ENCODE measurements around the gene CSMD2. TPM values are rescaled to one million over a fixed set of nuclear protein-coding genes. Genes with fewer than 3 reads are reported as not detected.
A peak's percentile ranks its signal among the peaks of the same experiment; 100 is the strongest.

Gene CSMD2
- total and polyA plus RNA-seq, 8 donors, result 0.20 to 0.81 (median 0.47) TPM

GRCh38 chr1:33468531-33468930, 696.5 kb downstream of the CSMD2 start:
- peaks cover 0 to 30% of the 10 kb centered on the region in 2 donors for H3K4me1 ChIP-seq
- H3K4me3 ChIP-seq, result no peak overlapping the region
- no peaks in the 10 kb centered on the region for H3K9me3 ChIP-seq
- intact Hi-C loops (cut with DNase I), result loop anchor here in 1 of 2 donors (5.0 to 10.0 kb wide), 2 partner anchors 171 to 254 kb away; no protein-coding TSS in a partner anchor
- H3K27me3 ChIP-seq, result no peaks in the 10 kb centered on the region
- H3K36me3 ChIP-seq, result no peaks in the 10 kb centered on the region
- ATAC-seq, result no peak
- TF ChIP-seq, protein P1, sequence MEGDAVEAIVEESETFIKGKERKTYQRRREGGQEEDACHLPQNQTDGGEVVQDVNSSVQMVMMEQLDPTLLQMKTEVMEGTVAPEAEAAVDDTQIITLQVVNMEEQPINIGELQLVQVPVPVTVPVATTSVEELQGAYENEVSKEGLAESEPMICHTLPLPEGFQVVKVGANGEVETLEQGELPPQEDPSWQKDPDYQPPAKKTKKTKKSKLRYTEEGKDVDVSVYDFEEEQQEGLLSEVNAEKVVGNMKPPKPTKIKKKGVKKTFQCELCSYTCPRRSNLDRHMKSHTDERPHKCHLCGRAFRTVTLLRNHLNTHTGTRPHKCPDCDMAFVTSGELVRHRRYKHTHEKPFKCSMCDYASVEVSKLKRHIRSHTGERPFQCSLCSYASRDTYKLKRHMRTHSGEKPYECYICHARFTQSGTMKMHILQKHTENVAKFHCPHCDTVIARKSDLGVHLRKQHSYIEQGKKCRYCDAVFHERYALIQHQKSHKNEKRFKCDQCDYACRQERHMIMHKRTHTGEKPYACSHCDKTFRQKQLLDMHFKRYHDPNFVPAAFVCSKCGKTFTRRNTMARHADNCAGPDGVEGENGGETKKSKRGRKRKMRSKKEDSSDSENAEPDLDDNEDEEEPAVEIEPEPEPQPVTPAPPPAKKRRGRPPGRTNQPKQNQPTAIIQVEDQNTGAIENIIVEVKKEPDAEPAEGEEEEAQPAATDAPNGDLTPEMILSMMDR (IDR thresholded peaks at IDR 0.05), result no peak
- DNase-seq, result no peak
- no peak overlapping the region for H3K27ac ChIP-seq

GRCh38 chr1:33468011-33468410, 697.0 kb downstream of the CSMD2 start:
- intact Hi-C loops (cut with DNase I), result loop anchor here in 1 of 2 donors (5.0 to 10.0 kb wide), 2 partner anchors 171 to 253 kb away; no protein-coding TSS in a partner anchor
- Histone ChIP-seq H3K4me1 (peaks cover 0 to 25% of the 10 kb centered on the region in 2 donors), H3K9me3 (no peaks in the 10 kb centered on the region), H3K36me3 (no peaks in the 10 kb centered on the region), H3K4me3 (no peak overlapping the region), H3K27me3 (no peaks in the 10 kb centered on the region), H3K27ac (no peak overlapping the region)
- no peak for DNase-seq
- no peak for ATAC-seq
- TF ChIP-seq, protein P1 (IDR thresholded peaks at IDR 0.05), result no peak

GRCh38 chr1:33466159-33466558, 698.9 kb downstream of the CSMD2 start:
- Histone ChIP-seq H3K9me3 (no peaks in the 10 kb centered on the region), H3K36me3 (no peaks in the 10 kb centered on the region), H3K4me3 (no peak overlapping the region), H3K4me1 (peaks cover 0 to 12% of the 10 kb centered on the region in 2 donors), H3K27me3 (no peaks in the 10 kb centered on the region), H3K27ac (no peak overlapping the region)
- intact Hi-C loops (cut with DNase I), result loop anchor here in 1 of 2 donors (5.0 to 10.0 kb wide), 2 partner anchors 169 to 251 kb away; no protein-coding TSS in a partner anchor
- DNase-seq, result peak in 2 of 4 donors; percentile 34 to 62
- no peak for ATAC-seq
- TF ChIP-seq, protein P1 (IDR thresholded peaks at IDR 0.05), result no peak

DNA sequence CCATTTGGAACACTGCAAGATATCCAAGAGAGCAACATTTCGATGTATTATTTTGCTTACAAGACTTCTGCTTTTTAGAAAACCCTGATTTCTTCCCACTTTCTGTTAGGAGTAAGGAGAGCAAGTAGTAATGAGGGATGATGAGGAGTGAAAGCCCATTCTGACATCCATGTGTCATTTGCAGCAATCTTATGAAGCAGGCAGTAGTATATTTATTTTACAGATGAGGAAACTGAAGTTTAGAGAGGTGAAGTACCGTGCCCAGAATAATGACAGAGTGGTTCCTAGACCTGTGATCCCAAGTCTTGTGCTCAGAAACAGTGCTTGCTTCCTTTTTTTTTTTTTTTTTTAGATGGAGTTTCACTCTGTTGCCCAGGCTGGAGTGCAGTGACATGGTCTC, 699.7 kb downstream of the CSMD2 start:
- no peak overlapping the region for H3K4me3 ChIP-seq
- H3K27me3 ChIP-seq, result no peaks in the 10 kb centered on the region
- intact Hi-C loops (cut with DNase I), result loop anchor here in 1 of 2 donors (5.0 to 10.0 kb wide), 2 partner anchors 168 to 251 kb away; no protein-coding TSS in a partner anchor
- ATAC-seq (no peak), DNase-seq (no peak)
- no peaks in the 10 kb centered on the region for H3K36me3 ChIP-seq
- peaks cover 0 to 8% of the 10 kb centered on the region in 2 donors for H3K4me1 ChIP-seq
- no peaks in the 10 kb centered on the region for H3K9me3 ChIP-seq
- TF ChIP-seq, protein P1 (IDR thresholded peaks at IDR 0.05), result no peak
- no peak overlapping the region for H3K27ac ChIP-seq

- ATAC-seq, result no peak
- Histone ChIP-seq H3K4me3 (no peak overlapping the region), H3K9me3 (no peaks in the 10 kb centered on the region), H3K4me1 (peaks cover 0 to 10% of the 10 kb centered on the region in 2 donors), H3K36me3 (no peaks in the 10 kb centered on the region), H3K27ac (no peak overlapping the region), H3K27me3 (no peaks in the 10 kb centered on the region)
- DNase-seq, result no peak
- intact Hi-C loops (cut with DNase I), result loop anchor here in 1 of 2 donors (10.0 kb wide), 1 partner anchor 250 kb away; no protein-coding TSS in a partner anchor
- TF ChIP-seq, protein P1 (IDR thresholded peaks at IDR 0.05), result no peak
These were observed 700.5 kb downstream of the CSMD2 start for GRCh38 chr1:33464552-33464951.

Other genes starting within 250 kb of the CSMD2 start
- not detected for gene C1orf94, start 11.7 kb upstream of the CSMD2 start, total RNA-seq
- not detected for gene C1orf94, start 11.7 kb upstream of the CSMD2 start, polyA plus RNA-seq (ENCODE audit: insufficient read length in 6 of 6)